HG03095 (cell line): ENCODE measurements around the gene TMEM175.
"Not testable (repeated sequence)": the region's sequence is repeated elsewhere in the genome, so short reads cannot be mapped to it uniquely, and the experiment has no call there.

ENCODE experiments used
- ATAC-seq: cut with Tn5 transposase; IDR thresholded peaks from one replicate; pipeline ENCODE4 v1.9.1; 2021; ENCODE audit warnings: moderate library complexity; ENCODE audit not compliant: unreplicated experiment

The TMEM175 gene

GRCh38 chr4:968621-969394, 36.5 kb downstream of the TMEM175 start:
- ATAC-seq = no peak

GRCh38 chr4:970046-970745, 37.9 kb downstream of the TMEM175 start:
- ATAC-seq = no peak

- no peak for ATAC-seq
Measured at GRCh38 chr4:970854-971520, 38.7 kb downstream of the TMEM175 start.

- no peak for ATAC-seq
Measured at GRCh38 chr4:971666-972500, 39.6 kb downstream of the TMEM175 start.

GRCh38 chr4:972651-973424, 40.6 kb downstream of the TMEM175 start:
- peak; percentile 36 for ATAC-seq

GRCh38 chr4:973431-974397, 41.5 kb downstream of the TMEM175 start, which contains the start of gene DGKQ:
TSS of gene DGKQ (minus strand) at chr4:973569. CDS start at chr4:973482, 87 bp downstream.
- peak; percentile 60 for ATAC-seq

- no peak for ATAC-seq
Measured at GRCh38 chr4:974668-975067, 42.4 kb downstream of the TMEM175 start.

GRCh38 chr4:976016-976415, 43.8 kb downstream of the TMEM175 start:
- not testable (repeated sequence) for ATAC-seq

- ATAC-seq = no peak
Measured at GRCh38 chr4:978957-979701, 46.9 kb downstream of the TMEM175 start.

GRCh38 chr4:982291-982690, 50.0 kb downstream of the TMEM175 start:
- no peak for ATAC-seq

GRCh38 chr4:982814-983213, 50.6 kb downstream of the TMEM175 start:
- ATAC-seq = no peak

- ATAC-seq = no peak
Measured at GRCh38 chr4:984336-985054, 52.2 kb downstream of the TMEM175 start.

GRCh38 chr4:985123-985830, 53.0 kb downstream of the TMEM175 start:
- ATAC-seq = no peak

- peak; percentile 18 for ATAC-seq
Measured at GRCh38 chr4:986428-986878, 54.2 kb downstream of the TMEM175 start.

GRCh38 chr4:986879-987623, 54.8 kb downstream of the TMEM175 start, which contains the start of gene IDUA:
TSS of gene IDUA (plus strand) at chr4:987044. CDS start at chr4:987085, 41 bp downstream.
- ATAC-seq = peak; percentile 76
